NCI-H1436 treated with DMSO at 0.1 percent for 48 hours (cell line): ENCODE data around the gene SCYGR1.
"Not testable (repeated sequence)": the region's sequence is repeated elsewhere in the genome, so short reads cannot be mapped to it uniquely, and the experiment has no call there.

ENCODE experiments used
- DNase-seq: peaks from one replicate; lab custom pipeline; 2025; lab: John Stamatoyannopoulos, UW

SCYGR1 gene

GRCh38 chr2:227370791-227371312 lies 16.9 kb downstream of the SCYGR1 start:
- DNase-seq: no peak

DNA sequence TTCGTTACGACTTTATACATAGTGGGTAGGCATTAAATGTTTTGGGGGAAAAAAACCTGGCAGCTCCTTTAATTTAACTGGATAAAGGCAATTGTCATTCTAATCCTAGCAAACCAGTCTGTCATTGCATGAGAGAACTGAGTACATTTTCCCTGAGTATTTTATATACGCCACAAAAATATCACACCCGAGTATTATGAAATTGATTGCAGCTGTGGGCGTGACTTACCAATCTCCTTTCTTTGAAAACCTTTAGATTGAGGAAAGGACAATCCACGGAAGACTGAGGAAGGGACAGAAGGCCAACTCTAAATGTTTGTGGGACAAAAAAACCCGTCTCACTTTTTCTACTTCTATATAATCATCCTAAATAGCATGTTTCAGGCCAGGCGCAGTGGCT lies 17.7 kb downstream of the SCYGR1 start:
- no peak for DNase-seq

- no peak for DNase-seq
These were observed 19.2 kb downstream of the SCYGR1 start for GRCh38 chr2:227368574-227368973.

DNA sequence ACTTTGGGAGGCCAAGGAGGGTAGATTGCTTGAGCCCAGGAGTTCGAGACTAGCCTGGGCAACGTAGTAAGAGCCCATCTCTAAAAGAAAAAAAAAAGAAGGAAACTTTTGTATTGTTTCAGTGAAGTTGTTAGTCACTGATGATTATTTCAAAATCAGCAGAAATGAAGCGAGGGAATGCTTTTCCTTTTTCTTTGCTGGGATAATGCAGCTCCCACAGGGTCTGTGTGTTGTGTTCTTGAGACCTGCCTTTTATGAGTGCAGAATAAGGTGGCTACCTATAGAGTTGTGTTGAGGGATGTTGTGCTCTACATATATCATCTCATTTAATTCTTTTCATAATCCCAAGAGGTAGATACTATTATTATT lies 20.3 kb downstream of the SCYGR1 start:
- no peak for DNase-seq

DNA sequence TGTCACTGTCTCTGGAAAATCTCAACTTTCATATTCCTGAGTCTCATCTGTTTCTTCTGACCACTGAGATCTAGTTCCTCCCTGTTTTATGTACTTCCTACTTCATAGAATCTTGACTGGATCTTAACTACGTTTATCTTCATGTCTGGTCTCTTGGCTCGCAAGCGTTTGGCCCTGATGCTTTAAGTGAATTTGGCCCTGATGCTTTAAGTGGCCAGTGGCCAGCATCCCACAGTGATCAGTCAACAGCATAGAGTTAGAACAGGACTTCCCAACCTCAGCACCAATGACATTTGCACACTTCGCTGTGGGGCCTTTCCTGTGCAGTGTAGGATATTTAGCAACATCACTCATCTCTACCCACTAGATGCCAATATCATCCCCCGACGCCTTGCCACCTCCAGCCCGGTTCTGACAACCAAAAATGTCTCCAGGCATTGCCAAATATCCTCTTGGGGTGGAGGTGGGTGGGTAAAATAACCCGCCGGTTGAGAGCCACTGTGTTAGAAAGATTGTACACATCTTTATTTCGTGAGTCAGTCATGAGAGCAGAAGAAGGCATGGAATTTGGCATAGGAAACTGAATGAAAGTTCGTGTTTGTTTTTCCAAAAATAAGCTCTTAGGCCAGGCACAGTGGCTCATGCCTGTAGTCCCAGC lies 20.9 kb downstream of the SCYGR1 start:
- DNase-seq: no peak

- no peak for DNase-seq
These were observed 21.9 kb downstream of the SCYGR1 start for GRCh38 chr2:227365833-227366232.

- DNase-seq: not testable (repeated sequence)
These were observed 23.0 kb downstream of the SCYGR1 start for GRCh38 chr2:227364585-227365263.

DNA sequence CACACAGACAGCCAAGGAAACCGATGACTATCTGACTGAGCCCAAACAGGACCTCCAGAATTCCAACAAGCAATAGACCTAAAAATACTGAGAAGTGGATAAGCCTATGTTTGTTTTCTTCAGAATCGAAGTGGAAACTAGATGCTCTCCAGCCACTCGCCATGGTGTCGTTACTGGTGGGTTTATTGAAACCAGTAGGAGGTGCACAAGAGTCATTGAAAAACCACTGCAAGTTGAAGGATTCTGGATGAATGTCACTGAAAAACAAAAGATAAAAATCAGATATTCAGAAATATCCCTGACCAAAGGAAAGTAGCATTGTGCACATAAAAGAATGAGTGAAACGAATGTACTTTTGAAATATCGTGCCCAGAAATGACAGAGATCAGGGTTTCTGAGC lies 24.0 kb downstream of the SCYGR1 start:
- DNase-seq: no peak

GRCh38 chr2:227360351-227360750 lies 27.4 kb downstream of the SCYGR1 start:
- no peak for DNase-seq

DNA sequence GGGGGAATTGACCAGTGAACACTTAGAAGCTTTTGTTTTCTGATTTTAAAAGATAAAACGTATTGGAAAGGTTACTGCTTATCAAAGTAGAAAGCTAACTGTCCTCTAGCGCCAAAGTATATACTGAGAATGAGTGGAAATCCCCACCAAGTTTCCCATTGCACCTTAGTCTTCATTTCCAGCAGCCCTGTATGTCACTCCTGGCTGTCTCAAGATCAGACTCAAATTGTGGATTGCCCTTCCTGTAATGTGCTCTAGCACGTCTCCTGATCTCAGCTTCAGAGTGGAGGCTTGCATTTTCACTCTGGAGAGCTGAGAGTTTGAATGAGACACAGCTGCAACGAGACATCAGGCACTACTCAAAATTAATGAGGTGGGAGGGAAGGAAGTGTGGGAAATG lies 36.1 kb downstream of the SCYGR1 start:
- DNase-seq: no peak

- no peak for DNase-seq
These were observed 37.6 kb downstream of the SCYGR1 start for GRCh38 chr2:227349989-227350612.

- no peak for DNase-seq
These were observed 39.4 kb downstream of the SCYGR1 start for GRCh38 chr2:227348324-227348723.

DNA sequence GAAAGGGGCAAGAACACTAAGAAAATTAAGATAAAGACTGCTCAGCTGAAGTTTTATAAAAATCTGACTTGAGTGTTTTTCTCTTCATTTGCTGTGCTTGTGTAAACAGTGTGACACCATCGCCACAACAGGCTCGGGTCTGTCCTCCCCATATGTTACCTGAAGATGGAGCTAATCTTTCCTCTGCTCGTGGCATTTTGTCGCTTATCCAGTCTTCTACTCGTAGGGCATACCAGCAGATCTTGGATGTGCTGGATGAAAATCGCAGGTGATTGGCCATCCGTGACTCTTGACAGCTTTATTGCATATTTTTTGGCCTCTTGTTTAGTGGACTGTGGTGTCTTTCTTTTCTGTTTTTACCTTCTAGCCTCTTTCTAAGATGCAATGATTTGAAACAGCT lies 40.6 kb downstream of the SCYGR1 start:
- DNase-seq: no peak

DNA sequence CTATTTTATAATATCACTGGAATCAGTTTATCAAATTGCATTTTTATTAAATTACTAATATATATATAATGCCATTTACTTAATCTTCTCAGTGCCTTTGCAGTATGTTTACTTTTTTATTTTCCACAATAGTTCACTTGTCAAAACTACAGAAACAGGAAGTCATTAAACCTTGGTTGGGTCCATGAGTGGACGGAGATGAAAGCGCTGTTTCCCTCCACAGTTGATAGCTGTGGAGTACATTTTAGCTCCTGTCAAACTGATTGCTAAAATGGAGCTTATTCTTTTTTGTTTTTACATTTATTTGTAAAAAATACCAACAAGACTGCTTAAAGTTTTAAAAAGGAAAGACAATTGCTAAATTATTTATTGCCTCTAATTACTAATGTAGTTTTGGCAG lies 43.5 kb downstream of the SCYGR1 start:
- DNase-seq: no peak

GRCh38 chr2:227341553-227341952 lies 46.2 kb downstream of the SCYGR1 start:
- DNase-seq: no peak

- no peak for DNase-seq
These were observed 47.6 kb downstream of the SCYGR1 start for GRCh38 chr2:227340106-227340505.

DNA sequence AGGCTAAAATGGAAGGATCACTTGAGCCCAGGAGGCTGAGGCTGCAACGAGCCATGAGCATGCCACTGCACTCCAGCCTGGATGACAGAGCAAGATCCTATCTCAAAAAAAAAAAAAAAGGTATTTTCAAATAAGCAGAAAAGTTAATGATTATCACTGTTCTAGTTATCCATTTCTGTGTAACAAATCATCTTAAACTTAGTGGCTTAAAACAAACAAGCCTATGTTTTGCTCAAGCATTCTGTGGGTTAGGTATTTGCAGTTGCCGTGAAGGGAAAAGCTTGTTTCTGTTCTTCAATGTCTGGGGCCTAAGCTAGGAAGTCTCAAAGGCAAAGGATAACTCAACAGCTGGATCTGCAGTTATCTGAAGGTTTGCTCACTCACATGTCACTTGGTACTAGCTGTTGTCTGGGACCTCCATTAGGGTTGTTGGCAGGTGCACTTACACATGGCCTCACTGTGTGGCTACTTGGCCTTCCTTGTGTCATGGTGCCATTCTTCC lies 48.6 kb downstream of the SCYGR1 start:
- no peak for DNase-seq
